Measurements from ENCODE around the gene ANKAR. TPM values are rescaled to one million over a fixed set of nuclear protein-coding genes. Genes with fewer than 3 reads are reported as not detected.

ANKAR gene
- total and polyA plus RNA-seq, 5 donors from 2014 or later: 4.6 to 10.4 (median 6.2) TPM

DNA sequence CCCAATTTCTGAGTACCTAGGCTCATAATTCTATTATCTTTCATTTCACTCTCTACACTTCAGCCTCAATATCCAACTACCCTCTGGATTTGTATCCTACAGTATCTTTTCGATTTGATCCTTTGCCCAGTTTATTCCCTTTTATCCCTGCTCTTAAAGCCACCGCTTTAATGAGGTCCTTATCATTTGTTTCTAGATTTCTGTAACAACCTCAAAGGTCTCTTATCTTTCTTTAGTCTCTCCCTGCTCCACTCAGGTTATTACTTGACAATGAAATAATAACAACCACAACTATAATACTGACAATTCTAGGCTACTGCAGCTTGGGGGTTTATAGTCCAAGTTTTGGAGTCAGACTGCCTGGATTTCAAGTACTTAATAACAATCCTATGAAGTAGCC lies 39.1 kb upstream of the ANKAR start:
- Mint-ChIP-seq H3K36me3 (no peaks in the 10 kb centered on the region), H3K4me1 (peaks cover 0 to 4% (median 0%) of the 10 kb centered on the region in 4 donors), H3K27ac (no peak overlapping the region), H3K27me3 (no peaks in the 10 kb centered on the region), H3K4me3 (no peak overlapping the region), H3K9me3 (no peaks in the 10 kb centered on the region)
- Histone ChIP-seq H3K27me3 (ENCODE audit: control insufficient read depth, insufficient read depth, low read length) (no peaks in the 10 kb centered on the region), H3K36me3 (ENCODE audit: control insufficient read depth, insufficient read depth, low read length) (no peaks in the 10 kb centered on the region), H3K27ac (ENCODE audit: insufficient read depth, low read length, poor library complexity, severe bottlenecking) (no peak overlapping the region), H3K9me3 (ENCODE audit: control insufficient read depth in 2 of 2, low read length in 2 of 2) (no peaks in the 10 kb centered on the region), H3K4me3 (ENCODE audit: low read depth, low read length) (no peak overlapping the region), H3K4me1 (ENCODE audit: control insufficient read depth, insufficient read depth, low read length, poor library complexity, severe bottlenecking) (no peaks in the 10 kb centered on the region)
- ATAC-seq (ENCODE audit: low read depth in 2 of 2): no peak
- no peak for DNase-seq

DNA sequence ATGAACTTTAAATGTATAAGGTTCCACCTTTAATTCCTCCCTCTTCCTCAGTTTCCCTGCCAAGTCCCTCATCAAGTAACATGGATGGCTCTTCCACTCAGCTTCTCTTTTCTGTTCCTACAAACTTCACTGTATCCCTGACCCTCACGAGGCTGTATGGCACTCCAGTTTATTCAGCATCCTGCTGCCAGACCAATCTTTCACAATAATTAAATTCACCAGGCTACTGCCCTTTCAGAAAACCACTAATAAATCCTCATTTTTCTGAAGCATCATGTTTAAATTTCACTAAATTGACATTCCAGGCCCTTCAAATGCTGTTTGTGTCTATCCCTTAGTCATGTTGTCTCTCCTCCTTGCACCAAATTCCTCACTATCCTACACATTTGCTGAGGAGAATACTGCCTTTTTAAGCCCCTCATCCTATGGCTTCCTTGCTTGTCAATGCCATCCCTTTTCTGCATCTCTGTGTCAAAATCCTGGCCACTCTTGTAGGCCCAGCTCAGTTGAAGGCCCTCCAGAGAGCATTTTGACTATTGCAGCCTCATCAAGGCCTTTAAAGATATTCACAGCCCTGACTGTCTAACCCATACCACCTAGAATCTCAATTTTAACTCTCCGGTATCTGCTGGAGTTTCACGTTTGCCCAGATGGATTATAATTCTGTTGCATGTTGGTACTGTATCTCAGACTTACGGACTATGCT lies 36.0 kb upstream of the ANKAR start:
- Mint-ChIP-seq H3K4me1 (peaks cover 0 to 2% (median 0%) of the 10 kb centered on the region in 4 donors), H3K27ac (no peak overlapping the region), H3K9me3 (peaks cover 0 to 2% (median 0%) of the 10 kb centered on the region in 7 donors), H3K36me3 (peaks cover 4% of the 10 kb centered on the region), H3K27me3 (no peaks in the 10 kb centered on the region), H3K4me3 (no peak overlapping the region)
- no peak overlapping the region for H3K4me3 ChIP-seq (ENCODE audit: low read depth, low read length)
- no peaks in the 10 kb centered on the region for H3K9me3 ChIP-seq (ENCODE audit: control insufficient read depth in 2 of 2, low read length in 2 of 2)
- DNase-seq (no peak), ATAC-seq (ENCODE audit: low read depth in 2 of 2) (no peak)
- H3K36me3 ChIP-seq (ENCODE audit: control insufficient read depth, insufficient read depth, low read length): no peaks in the 10 kb centered on the region
- H3K27ac ChIP-seq (ENCODE audit: insufficient read depth, low read length, poor library complexity, severe bottlenecking): no peak overlapping the region
- H3K27me3 ChIP-seq (ENCODE audit: control insufficient read depth, insufficient read depth, low read length): no peaks in the 10 kb centered on the region
- no peaks in the 10 kb centered on the region for H3K4me1 ChIP-seq (ENCODE audit: control insufficient read depth, insufficient read depth, low read length, poor library complexity, severe bottlenecking)

DNA sequence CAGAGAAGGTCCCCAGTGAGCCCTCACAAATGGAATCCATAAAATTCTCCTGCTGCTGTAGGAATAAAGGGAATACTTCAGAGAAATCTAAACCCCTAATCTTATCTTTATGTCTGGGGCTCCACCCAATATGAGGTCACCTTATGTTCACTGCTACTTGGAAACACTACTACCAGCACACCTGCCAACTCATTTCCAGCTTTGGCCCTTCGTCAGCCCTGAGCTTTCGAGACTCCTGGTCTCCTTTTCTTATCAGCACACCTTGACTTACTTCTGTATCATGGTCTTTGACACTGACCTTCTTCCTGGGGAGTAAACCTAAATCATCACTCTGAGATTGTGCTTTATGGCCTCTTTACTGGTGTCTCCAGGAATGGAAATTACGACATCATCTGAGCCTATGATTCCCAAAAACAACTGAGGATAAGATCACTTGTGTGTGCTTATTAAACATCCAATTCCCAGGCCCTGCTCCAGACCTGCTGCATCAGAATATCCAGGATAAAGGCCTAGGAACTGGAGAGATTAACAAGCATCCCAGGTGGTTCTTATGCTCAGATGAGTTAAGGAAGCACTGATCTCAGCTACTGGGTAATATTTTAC lies 35.4 kb upstream of the ANKAR start:
- no peaks in the 10 kb centered on the region for H3K36me3 ChIP-seq (ENCODE audit: control insufficient read depth, insufficient read depth, low read length)
- no peak overlapping the region for H3K4me3 ChIP-seq (ENCODE audit: low read depth, low read length)
- H3K27ac Mint-ChIP-seq: no peak overlapping the region
- H3K27me3 ChIP-seq (ENCODE audit: control insufficient read depth, insufficient read depth, low read length): no peaks in the 10 kb centered on the region
- ATAC-seq (ENCODE audit: low read depth in 2 of 2) (no peak), DNase-seq (no peak)
- H3K4me3 Mint-ChIP-seq: no peak overlapping the region
- no peak overlapping the region for H3K27ac ChIP-seq (ENCODE audit: insufficient read depth, low read length, poor library complexity, severe bottlenecking)
- H3K27me3 Mint-ChIP-seq: no peaks in the 10 kb centered on the region
- H3K4me1 Mint-ChIP-seq: peaks cover 0 to 2% (median 0%) of the 10 kb centered on the region in 4 donors
- no peaks in the 10 kb centered on the region for H3K9me3 ChIP-seq (ENCODE audit: control insufficient read depth in 2 of 2, low read length in 2 of 2)
- no peaks in the 10 kb centered on the region for H3K4me1 ChIP-seq (ENCODE audit: control insufficient read depth, insufficient read depth, low read length, poor library complexity, severe bottlenecking)
- peaks cover 0 to 2% (median 0%) of the 10 kb centered on the region in 7 donors for H3K9me3 Mint-ChIP-seq
- peaks cover 4% of the 10 kb centered on the region for H3K36me3 Mint-ChIP-seq

- no peaks in the 10 kb centered on the region for H3K9me3 ChIP-seq (ENCODE audit: control insufficient read depth in 2 of 2, low read length in 2 of 2)
Observed at GRCh38 chr2:189641002-189641401, 33.5 kb upstream of the ANKAR start.

GRCh38 chr2:189641590-189641989 lies 32.9 kb upstream of the ANKAR start:
- peaks cover 0 to 2% (median 0%) of the 10 kb centered on the region in 4 donors for H3K4me1 Mint-ChIP-seq
- H3K4me3 Mint-ChIP-seq: no peak overlapping the region
- no peak overlapping the region for H3K27ac Mint-ChIP-seq
- no peaks in the 10 kb centered on the region for H3K27me3 Mint-ChIP-seq
- H3K9me3 ChIP-seq (ENCODE audit: control insufficient read depth in 2 of 2, low read length in 2 of 2): no peaks in the 10 kb centered on the region
- no peaks in the 10 kb centered on the region for H3K4me1 ChIP-seq (ENCODE audit: control insufficient read depth, insufficient read depth, low read length, poor library complexity, severe bottlenecking)
- H3K36me3 ChIP-seq (ENCODE audit: control insufficient read depth, insufficient read depth, low read length): no peaks in the 10 kb centered on the region
- no peak overlapping the region for H3K27ac ChIP-seq (ENCODE audit: insufficient read depth, low read length, poor library complexity, severe bottlenecking)
- H3K9me3 Mint-ChIP-seq: peaks cover 0 to 2% (median 0%) of the 10 kb centered on the region in 7 donors
- H3K27me3 ChIP-seq (ENCODE audit: control insufficient read depth, insufficient read depth, low read length): no peaks in the 10 kb centered on the region
- H3K36me3 Mint-ChIP-seq: peaks cover 4% of the 10 kb centered on the region
- no peak for DNase-seq
- H3K4me3 ChIP-seq (ENCODE audit: low read depth, low read length): no peak overlapping the region
- ATAC-seq (ENCODE audit: low read depth in 2 of 2): no peak

More at GRCh38 chr2:189641002-189641401, 33.5 kb upstream of the ANKAR start:
- Mint-ChIP-seq H3K4me1 (peaks cover 0 to 2% (median 0%) of the 10 kb centered on the region in 4 donors), H3K27ac (peak overlapping the region in 1 of 3 donors; percentile 70), H3K27me3 (no peaks in the 10 kb centered on the region), H3K4me3 (no peak overlapping the region), H3K36me3 (peaks cover 4% of the 10 kb centered on the region), H3K9me3 (peaks cover 0 to 2% (median 0%) of the 10 kb centered on the region in 7 donors)
- H3K4me1 ChIP-seq (ENCODE audit: control insufficient read depth, insufficient read depth, low read length, poor library complexity, severe bottlenecking): no peaks in the 10 kb centered on the region
- DNase-seq (no peak), ATAC-seq (ENCODE audit: low read depth in 2 of 2) (no peak)
- no peak overlapping the region for H3K4me3 ChIP-seq (ENCODE audit: low read depth, low read length)
- no peaks in the 10 kb centered on the region for H3K36me3 ChIP-seq (ENCODE audit: control insufficient read depth, insufficient read depth, low read length)
- H3K27me3 ChIP-seq (ENCODE audit: control insufficient read depth, insufficient read depth, low read length): no peaks in the 10 kb centered on the region
- H3K27ac ChIP-seq (ENCODE audit: insufficient read depth, low read length, poor library complexity, severe bottlenecking): no peak overlapping the region

DNA sequence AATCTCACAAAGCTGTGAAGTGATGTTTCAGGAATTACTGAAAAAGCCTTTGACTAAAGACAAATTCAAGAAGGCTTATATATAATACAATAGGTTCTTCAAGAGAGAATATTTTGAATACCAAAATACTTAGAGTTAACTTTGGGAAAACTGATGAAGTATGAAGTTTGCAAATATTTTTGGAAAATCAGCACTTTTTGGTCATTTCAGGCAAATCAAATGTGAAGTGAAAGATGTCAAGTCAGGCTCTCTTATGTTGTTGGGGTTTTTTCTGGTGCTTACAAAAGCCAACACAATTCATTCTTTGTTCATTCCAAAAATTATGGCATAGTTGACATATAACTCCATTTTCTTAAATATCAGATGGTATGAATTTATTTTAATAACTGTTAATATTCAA lies 27.9 kb upstream of the ANKAR start:
- Mint-ChIP-seq H3K27ac (no peak overlapping the region), H3K36me3 (peaks cover 2% of the 10 kb centered on the region), H3K9me3 (peaks cover 0 to 5% (median 2%) of the 10 kb centered on the region in 7 donors), H3K27me3 (no peaks in the 10 kb centered on the region), H3K4me1 (peaks cover 0 to 6% (median 0%) of the 10 kb centered on the region in 4 donors), H3K4me3 (no peak overlapping the region)
- Histone ChIP-seq H3K36me3 (ENCODE audit: control insufficient read depth, insufficient read depth, low read length) (no peaks in the 10 kb centered on the region), H3K9me3 (ENCODE audit: control insufficient read depth in 2 of 2, low read length in 2 of 2) (no peaks in the 10 kb centered on the region), H3K27ac (ENCODE audit: insufficient read depth, low read length, poor library complexity, severe bottlenecking) (no peak overlapping the region), H3K4me1 (ENCODE audit: control insufficient read depth, insufficient read depth, low read length, poor library complexity, severe bottlenecking) (no peaks in the 10 kb centered on the region), H3K27me3 (ENCODE audit: control insufficient read depth, insufficient read depth, low read length) (no peaks in the 10 kb centered on the region), H3K4me3 (ENCODE audit: low read depth, low read length) (no peak overlapping the region)
- no peak for DNase-seq
- no peak for ATAC-seq (ENCODE audit: low read depth in 2 of 2)

GRCh38 chr2:189648846-189649509 lies 25.5 kb upstream of the ANKAR start:
- Mint-ChIP-seq H3K4me1 (peaks cover 0 to 6% (median 0%) of the 10 kb centered on the region in 4 donors), H3K27ac (no peak overlapping the region), H3K27me3 (no peaks in the 10 kb centered on the region), H3K36me3 (peaks cover 4% of the 10 kb centered on the region), H3K4me3 (no peak overlapping the region), H3K9me3 (peaks cover 0 to 6% (median 0%) of the 10 kb centered on the region in 7 donors)
- Histone ChIP-seq H3K36me3 (ENCODE audit: control insufficient read depth, insufficient read depth, low read length) (no peaks in the 10 kb centered on the region), H3K27me3 (ENCODE audit: control insufficient read depth, insufficient read depth, low read length) (no peaks in the 10 kb centered on the region), H3K4me1 (ENCODE audit: control insufficient read depth, insufficient read depth, low read length, poor library complexity, severe bottlenecking) (no peaks in the 10 kb centered on the region), H3K27ac (ENCODE audit: insufficient read depth, low read length, poor library complexity, severe bottlenecking) (no peak overlapping the region), H3K4me3 (ENCODE audit: low read depth, low read length) (no peak overlapping the region), H3K9me3 (ENCODE audit: control insufficient read depth in 2 of 2, low read length in 2 of 2) (no peaks in the 10 kb centered on the region)
- DNase-seq (no peak), ATAC-seq (ENCODE audit: low read depth in 2 of 2) (no peak)

Data from CD4-positive, CD25-positive, alpha-beta regulatory T cell (primary cell).